K562 (cell line): Measurements from ENCODE around the gene SENP1. TPM values are rescaled to one million over a fixed set of nuclear protein-coding genes. Genes with fewer than 3 reads are reported as not detected.
A peak's percentile ranks its signal among the peaks of the same experiment; 100 is the strongest.

ENCODE experiments used
- ATAC-seq: fragments of 200-7000 bp; cut with Tn5 transposase; 3 replicates; pipeline ENCODE4 v1.9.1; 2020; ENCODE audit warnings: moderate library complexity
- BruUV-seq: library from RNA; stranded (reverse); fragments of 400-500 nt; replicated peaks from 2 replicates; lab custom pipeline; 2021; lab: Mats Ljungman, UMichigan
- CTCF ChIA-PET: fragments of 300-600 bp; formaldehyde crosslinking; extraction: SDS; loops from one replicate; lab custom pipeline; 2021; ENCODE audit warnings: low intra/inter-chr PET ratio; lab: Yijun Ruan, JAX
- POLR2A ChIA-PET: fragments of 300-600, 350-650 bp; sonication (Branson Sonifier 250); formaldehyde crosslinking; extraction: SDS; loops from one replicate; lab custom pipeline; 2021; ENCODE audit warnings: antibody characterized with exemption, inconsistent platforms; lab: Yijun Ruan, JAX
- DNase-seq, 4 experiments: peaks; one replicate each; pipeline versions ENCODE4 v3.0.0 to v3.0.0-alpha.2; 2011 to 2018; ENCODE audit warnings: low spot score in 3 of 4, mixed read lengths in 3 of 4; ENCODE audit errors: extremely low read depth in 1 of 4
- FAIRE-seq: peaks from 2 replicates; lab custom pipeline; 2011; peaks lifted over from hg19 to GRCh38; lab: Jason Lieb, UNC
- H2AFZ ChIP-seq: 2 replicates; pipeline ENCODE4 v1.6.0; 2011; ENCODE audit warnings: low read depth, low read length, control low read depth, inconsistent platforms
- H3K27ac ChIP-seq: fragments of 200-600 bp; 3 replicates; pipeline ENCODE4 v1.8.0; 2011; ENCODE audit warnings: low read depth, mild to moderate bottlenecking, control low read depth, inconsistent platforms, low read length, moderate library complexity, mixed read lengths; ENCODE audit errors: extremely low read depth
- H3K27me3 ChIP-seq, 2 experiments: fragments of 300-600 bp in 1 of 2; 2 replicates in 1 of 2; 3 replicates in 1 of 2; pipeline versions ENCODE4 v1.6.0 to v1.8.0; 2011; ENCODE audit warnings: inconsistent platforms in 2 of 2, low read length in 2 of 2, mild to moderate bottlenecking in 1 of 2, mixed read lengths in 1 of 2, moderate library complexity in 1 of 2; ENCODE audit not compliant: control insufficient read depth in 2 of 2, insufficient read depth in 2 of 2
- H3K36me3 ChIP-seq: fragments of 300-600 bp; 3 replicates; pipeline ENCODE4 v1.8.0; 2011; ENCODE audit warnings: mild to moderate bottlenecking, low read length, inconsistent platforms; ENCODE audit not compliant: control insufficient read depth, insufficient read depth
- H3K4me1 ChIP-seq, 2 experiments: fragments of 200-600 bp in 1 of 2; replicated peaks in 1 of 2; 2 replicates in 1 of 2; 3 replicates in 1 of 2; pipeline versions ENCODE4 v1.5.1 to v1.8.0; 2011; ENCODE audit warnings: inconsistent platforms in 2 of 2, low read length in 2 of 2, mild to moderate bottlenecking in 1 of 2, mixed read lengths in 1 of 2, moderate library complexity in 1 of 2; ENCODE audit not compliant: control insufficient read depth in 2 of 2, insufficient read depth in 2 of 2
- H3K4me2 ChIP-seq: 2 replicates; pipeline ENCODE4 v1.6.1; 2011; ENCODE audit warnings: low read length, control low read depth, inconsistent platforms, mixed read lengths; ENCODE audit not compliant: insufficient read depth
- H3K4me3 ChIP-seq: fragments of 200-600 bp; sonication (generic), shearing (Covaris generic); 2 replicates; pipeline ENCODE4 v1.5.1; 2016; ENCODE audit warnings: control low read depth, inconsistent platforms
- H3K79me2 ChIP-seq: fragments of 200-600 bp; 3 replicates; pipeline ENCODE4 v1.8.0; 2011; ENCODE audit warnings: low read length, inconsistent platforms; ENCODE audit not compliant: control insufficient read depth, insufficient read depth
- H3K9ac ChIP-seq, 2 experiments: 2 replicates each; pipeline versions ENCODE4 v1.6.0 to v1.6.1; 2011; ENCODE audit warnings: low read depth in 2 of 2, low read length in 2 of 2, control low read depth in 1 of 2, inconsistent platforms in 1 of 2, mild to moderate bottlenecking in 1 of 2, mixed read lengths in 1 of 2; ENCODE audit not compliant: insufficient read depth in 1 of 2
- H3K9me1 ChIP-seq: one replicate; pipeline ENCODE4 v1.6.0; 2011; ENCODE audit warnings: inconsistent platforms, mild to moderate bottlenecking, low read length, moderate library complexity; ENCODE audit not compliant: control insufficient read depth, insufficient read depth
- H3K9me3 ChIP-seq: replicated peaks from 2 replicates; pipeline ENCODE4 v1.5.1; 2011; ENCODE audit warnings: low read depth, low read length, inconsistent platforms; ENCODE audit not compliant: control insufficient read depth, insufficient read depth
- H4K20me1 ChIP-seq: replicated peaks from 2 replicates; pipeline ENCODE4 v1.6.1; 2011; ENCODE audit warnings: low read length, inconsistent platforms, mixed read lengths; ENCODE audit not compliant: control insufficient read depth, insufficient read depth
- CHD2 ChIP-seq: IDR thresholded peaks from 2 replicates; pipeline ENCODE4 v1.6.1; 2011; ENCODE audit warnings: low read depth, low read length
- CREB1 ChIP-seq, 2 experiments: sonication (generic) in 1 of 2; formaldehyde crosslinking in 1 of 2; IDR thresholded peaks; 2 replicates each; pipeline versions ENCODE4 v1.6.1 to v1.8.0; 2012 to 2022; ENCODE audit warnings: inconsistent platforms in 1 of 2, mild to moderate bottlenecking in 1 of 2, missing genetic modification reagents in 1 of 2, moderate library complexity in 1 of 2
- DPF2 ChIP-seq: fragments of 450-650 bp; IDR thresholded peaks from 2 replicates; pipeline ENCODE4 v1.6.1; 2016
- FOS ChIP-seq: IDR thresholded peaks from 3 replicates; pipeline ENCODE4 v1.6.1; 2011; ENCODE audit not compliant: insufficient read length; ENCODE audit errors: extremely low read depth
- GABPB2 ChIP-seq: fragments of 250-450 bp; sonication (Bioruptor Pico); conservative IDR thresholded peaks from 2 replicates; pipeline ENCODE4 v1.5.1; 2021; ENCODE audit warnings: mild to moderate bottlenecking
- HDAC2 ChIP-seq: fragments of 450-650 bp; IDR thresholded peaks from 2 replicates; pipeline ENCODE4 v1.6.1; 2016; ENCODE audit warnings: mild to moderate bottlenecking
- HSF4 ChIP-seq: fragments of 250-450 bp; sonication (Bioruptor Pico); IDR thresholded peaks from 2 replicates; pipeline ENCODE4 v2.1.2; 2022; ENCODE audit warnings: mild to moderate bottlenecking, moderate library complexity, borderline replicate concordance
- MAFK ChIP-seq: IDR thresholded peaks from 2 replicates; pipeline ENCODE4 v1.6.1; 2011; ENCODE audit warnings: low read length, improper control_type of control experiment
- NONO ChIP-seq, 2 experiments: fragments of 200-400 bp in 1 of 2; fragments of 450-650 bp in 1 of 2; formaldehyde crosslinking in 1 of 2; IDR thresholded peaks; 2 replicates each; pipeline ENCODE4 v1.6.1; 2017; ENCODE audit warnings: low read depth in 2 of 2, mild to moderate bottlenecking in 2 of 2, moderate library complexity in 2 of 2, low read length in 1 of 2
- SOX6 ChIP-seq: fragments of 450-650 bp; IDR thresholded peaks from 2 replicates; pipeline ENCODE4 v1.6.1; 2014; ENCODE audit warnings: mild to moderate bottlenecking
- XRCC3 ChIP-seq: fragments of 450-650 bp; IDR thresholded peaks from 2 replicates; pipeline ENCODE4 v1.6.1; 2017; ENCODE audit warnings: mild to moderate bottlenecking, moderate library complexity
- ZEB2 ChIP-seq: fragments of 450-650 bp; IDR thresholded peaks from 2 replicates; pipeline ENCODE4 v1.6.1; 2016
- ZNF263 ChIP-seq: sonication (generic); formaldehyde crosslinking; IDR thresholded peaks from 2 replicates; pipeline ENCODE4 v1.8.0; 2022; ENCODE audit warnings: mild to moderate bottlenecking, missing genetic modification reagents, borderline replicate concordance
- ZNF354B ChIP-seq: fragments of 250-450 bp; sonication (Bioruptor Pico); IDR thresholded peaks from 2 replicates; pipeline ENCODE4 v1.4.0; 2020
- WGBS: fragments of 100-300 bp; shearing (Covaris generic); methylation state at CpG from one replicate; pipeline ENCODE4 v1.1.6; 2016; ENCODE audit warnings: low coverage, mixed read lengths; ENCODE audit not compliant: insufficient coverage; ENCODE audit errors: missing lambda C conversion rate; 5-methylcytosine and 5-hydroxymethylcytosine counted together
- in situ Hi-C: fragments of 300-500 bp; cut with MboI; formaldehyde crosslinking; loops from 4 replicates; pipeline ENCODE4 v1.15.0; 2018; ENCODE audit warnings: inconsistent platforms, mixed read lengths
- intact Hi-C: fragments of 100-400 bp; cut with micrococcal nuclease; formaldehyde crosslinking; loops from 2 replicates; pipeline ENCODE4 v1.14.2; 2022
- polyA plus RNA-seq, 8 experiments: library from polyadenylated mRNA; depleted of rRNA in 4 of 8; stranded (reverse) in 5 of 8; unstranded in 3 of 8; fragments of >200 nt; fragmentation: Nextera tagmentation in 2 of 8; fragmentation: Illumina TruSeq in 1 of 8; extraction: Ambion mirVana in 2 of 8; extraction: Trizol in 1 of 8; gene quantifications; 2 replicates each; pipeline versions ENCODE4 v1.2.1 to v1.2.3, GENCODE V29; 2011 to 2014; ENCODE audit warnings: inconsistent platforms in 1 of 8, missing spikeins in 1 of 8
- total RNA-seq, 7 experiments: library from RNA; depleted of rRNA in 6 of 7; stranded (reverse); fragments of >200 nt in 6 of 7; fragmentation: Illumina TruSeq in 2 of 7; extraction: Trizol in 2 of 7; gene quantifications; 2 replicates each; pipeline versions ENCODE4 v1.2.1 to v1.2.3, GENCODE V29; 2011 to 2021; ENCODE audit warnings: low replicate concordance in 1 of 7
- TF ChIP-seq, protein P1 (sequence below), 3 experiments: IDR thresholded peaks in 2 of 3; conservative IDR thresholded peaks in 1 of 3; 2 replicates each; pipeline ENCODE4 v1.5.1; 2011 to 2012; ENCODE audit warnings: low read length in 3 of 3, mild to moderate bottlenecking in 3 of 3, control low read depth in 2 of 3, improper control_type of control experiment in 1 of 3, inconsistent platforms in 1 of 3, low read depth in 1 of 3, mixed read lengths in 1 of 3, moderate library complexity in 1 of 3; ENCODE audit not compliant: insufficient read depth in 2 of 3
- TF ChIP-seq, protein P2 (sequence below): fragments of 450-650 bp; formaldehyde crosslinking; IDR thresholded peaks from 2 replicates; pipeline ENCODE4 v1.4.0; 2022; ENCODE audit warnings: missing genetic modification characterization

SENP1 gene
- total and polyA plus RNA-seq, 9 of the 15 experiments (the other 6 are each of a cell fraction or from before 2014, with no cell fraction given) = 15.5 to 59.0 (median 36.3) TPM

DNA sequence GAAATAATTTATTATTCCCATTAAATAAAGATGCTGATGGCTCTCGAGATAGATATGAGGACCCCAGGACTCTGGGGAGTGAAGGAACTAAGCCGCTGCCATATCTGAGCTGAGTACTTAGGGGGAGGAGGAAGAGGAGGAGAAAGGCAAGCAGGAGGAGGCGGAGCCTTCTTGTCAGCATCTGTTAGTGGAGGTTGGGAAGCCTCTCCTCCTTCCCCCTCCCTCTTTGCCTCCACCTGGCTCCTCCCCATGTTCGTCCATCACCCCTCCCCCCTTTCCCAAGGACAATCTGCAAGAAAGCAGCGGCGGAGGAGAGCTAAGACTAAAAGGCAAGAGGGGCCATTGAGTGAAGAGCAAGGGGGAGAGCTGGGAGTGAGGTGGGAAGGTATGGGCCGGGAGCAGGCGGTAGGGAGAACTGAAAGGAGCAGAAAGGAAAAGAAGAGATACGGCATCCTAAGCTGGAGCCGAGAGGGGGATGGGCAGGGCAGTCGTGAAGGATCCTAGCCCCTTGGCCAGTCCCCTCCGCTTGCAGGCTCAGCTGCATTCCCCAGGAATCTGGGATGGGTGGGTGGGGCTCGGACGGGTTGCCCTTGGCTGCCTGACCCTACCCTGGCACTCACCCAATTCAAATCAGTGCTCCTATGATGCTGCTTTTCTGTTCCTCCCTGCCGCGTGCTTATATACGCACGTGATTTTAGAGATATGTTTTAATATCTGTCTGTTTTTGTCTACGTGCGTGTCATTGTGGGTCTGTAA lies 13.4 kb upstream of the SENP1 start, which contains the start of gene PFKM:
Gene PFKM (plus strand): TSS at position 287 of the 756 bp plus-strand sequence. CDS start 3,411 bp downstream, outside the sequence.
- Histone ChIP-seq H2AFZ (peak within 1 kb of the TSS; percentile 90), H3K27ac (peak within 1 kb of the TSS; percentile 42; the same call in 1 of the 3 replicates), H3K4me3 (peak within 1 kb of the TSS; percentile 57), H4K20me1 (no peaks in the 10 kb centered on the region), H3K4me2 (peak within 1 kb of the TSS; percentile 94), H3K4me1 (peaks cover 7 to 26% of the 10 kb centered on the region in 2 experiments; a peak in 4 of 5 replicates), H3K27me3 (no peaks in the 10 kb centered on the region), H3K9me1 (no peaks in the 10 kb centered on the region), H3K9me3 (no peaks in the 10 kb centered on the region), H3K9ac (peak within 1 kb of the TSS; percentile 58 to 88), H3K36me3 (peaks cover 14% of the 10 kb centered on the region; the same call in 2 of the 3 replicates), H3K79me2 (peaks cover 21% of the 10 kb centered on the region; the same call in 2 of the 3 replicates)
- ATAC-seq = peak; percentile 99
- DNase-seq = peak; percentile 94 to 95 (median 95)
- peak; percentile 98 for FAIRE-seq
- CTCF ChIA-PET = no interaction called here
- BruUV-seq = no TSS peak
- intact Hi-C loops = no loop called here
- 3% methylated on average over 18 of the region's 20 CpGs for WGBS
- POLR2A ChIA-PET = interaction anchor here (0.6 to 2.6 kb wide), 12 partner anchors 9 to 303 kb away, joined by 3 to 24 read pairs (median 3); partner anchors contain the start of gene SENP1
- in situ Hi-C loops = no loop called here
- TF ChIP-seq ZNF263 (CRISPR knock-in tag) = 0 out of 2 replicates have a peak, but pooled peaks have one; percentile 60
- TF ChIP-seq ZEB2 = peak; percentile 52; the same call in 1 of the 2 replicates
- 0 out of 2 replicates have a peak, but pooled peaks have one; percentile 18 for TF ChIP-seq CREB1 (IDR thresholded peaks at IDR 0.05)
- 0 out of 2 replicates have a peak, but pooled peaks have one; percentile 34 for TF ChIP-seq CREB1 (CRISPR knock-in tag; IDR thresholded peaks at IDR 0.05)
- TF ChIP-seq NONO (IDR thresholded peaks at IDR 0.05; ENCODE audit: low read depth in 2 of 2, low read length in 1 of 2) = 0 out of 4 replicates have a peak, but pooled peaks of 1 of the 2 experiments have one; percentile 16
- no peak for TF ChIP-seq XRCC3
- TF ChIP-seq, protein P1, sequence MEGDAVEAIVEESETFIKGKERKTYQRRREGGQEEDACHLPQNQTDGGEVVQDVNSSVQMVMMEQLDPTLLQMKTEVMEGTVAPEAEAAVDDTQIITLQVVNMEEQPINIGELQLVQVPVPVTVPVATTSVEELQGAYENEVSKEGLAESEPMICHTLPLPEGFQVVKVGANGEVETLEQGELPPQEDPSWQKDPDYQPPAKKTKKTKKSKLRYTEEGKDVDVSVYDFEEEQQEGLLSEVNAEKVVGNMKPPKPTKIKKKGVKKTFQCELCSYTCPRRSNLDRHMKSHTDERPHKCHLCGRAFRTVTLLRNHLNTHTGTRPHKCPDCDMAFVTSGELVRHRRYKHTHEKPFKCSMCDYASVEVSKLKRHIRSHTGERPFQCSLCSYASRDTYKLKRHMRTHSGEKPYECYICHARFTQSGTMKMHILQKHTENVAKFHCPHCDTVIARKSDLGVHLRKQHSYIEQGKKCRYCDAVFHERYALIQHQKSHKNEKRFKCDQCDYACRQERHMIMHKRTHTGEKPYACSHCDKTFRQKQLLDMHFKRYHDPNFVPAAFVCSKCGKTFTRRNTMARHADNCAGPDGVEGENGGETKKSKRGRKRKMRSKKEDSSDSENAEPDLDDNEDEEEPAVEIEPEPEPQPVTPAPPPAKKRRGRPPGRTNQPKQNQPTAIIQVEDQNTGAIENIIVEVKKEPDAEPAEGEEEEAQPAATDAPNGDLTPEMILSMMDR (IDR thresholded peaks at IDR 0.05 in 2 of 3, conservative IDR thresholded peaks at IDR 0.05 in 1 of 3; ENCODE audit: insufficient read depth in 2 of 3, low read depth in 1 of 3, low read length in 3 of 3) = no peak
- no peak for TF ChIP-seq ZNF354B (CRISPR knock-in tag)
- no peak for TF ChIP-seq FOS
- TF ChIP-seq GABPB2 = no peak
- no peak; the same call in 1 of the 2 replicates for TF ChIP-seq CHD2
- TF ChIP-seq HDAC2 = peak; percentile 84; the same call in 1 of the 2 replicates
- no peak for TF ChIP-seq HSF4 (CRISPR knock-in tag)
- TF ChIP-seq, protein P2, sequence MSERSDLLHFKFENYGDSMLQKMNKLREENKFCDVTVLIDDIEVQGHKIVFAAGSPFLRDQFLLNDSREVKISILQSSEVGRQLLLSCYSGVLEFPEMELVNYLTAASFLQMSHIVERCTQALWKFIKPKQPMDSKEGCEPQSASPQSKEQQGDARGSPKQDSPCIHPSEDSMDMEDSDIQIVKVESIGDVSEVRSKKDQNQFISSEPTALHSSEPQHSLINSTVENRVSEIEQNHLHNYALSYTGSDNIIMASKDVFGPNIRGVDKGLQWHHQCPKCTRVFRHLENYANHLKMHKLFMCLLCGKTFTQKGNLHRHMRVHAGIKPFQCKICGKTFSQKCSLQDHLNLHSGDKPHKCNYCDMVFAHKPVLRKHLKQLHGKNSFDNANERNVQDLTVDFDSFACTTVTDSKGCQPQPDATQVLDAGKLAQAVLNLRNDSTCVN = peak; percentile 89; the same call in 1 of the 2 replicates
- 0 out of 2 replicates have a peak, but pooled peaks have one; percentile 14 for TF ChIP-seq SOX6
- peak; percentile 57; the same call in 1 of the 2 replicates for TF ChIP-seq DPF2
- TF ChIP-seq MAFK = peak; percentile 13; the same call in 1 of the 2 replicates
